Activated CD8-positive, alpha-beta T cell treated with anti-CD3 and anti-CD28 coated beads, Interleukin-2, amount 10 ng/mL, durations not matched to agents 7 days and 5 days (primary cell): ENCODE measurements around the gene FOXC2. TPM values are rescaled to one million over a fixed set of nuclear protein-coding genes. Genes with fewer than 3 reads are reported as not detected.

Experiments used
- ATAC-seq: fragments of 150-1000 bp; cut with Tn5 transposase; one replicate; pipeline ENCODE4 v1.10.0; 2021; ENCODE audit warnings: moderate library complexity
- CTCF ChIA-PET: fragments of 350-600 bp; sonication (Branson Sonifier 250); formaldehyde crosslinking; loops from one replicate; lab custom pipeline; 2021; ENCODE audit warnings: antibody characterized with exemption; lab: Charles Lee
- POLR2A ChIA-PET: fragments of 350-600 bp; sonication (Branson Sonifier 250); formaldehyde crosslinking; loops from one replicate; lab custom pipeline; 2021; ENCODE audit warnings: antibody characterized with exemption; lab: Charles Lee
- DNase-seq: peaks from one replicate; pipeline ENCODE4 v3.0.0-alpha.2; 2020
- H3K27ac Mint-ChIP-seq: one replicate; pipeline ENCODE4 v1.8.0; 2021; ENCODE audit warnings: mild to moderate bottlenecking, mixed read lengths
- H3K27me3 Mint-ChIP-seq: one replicate; pipeline ENCODE4 v1.8.0; 2021; ENCODE audit warnings: low read depth, mixed read lengths
- H3K36me3 Mint-ChIP-seq: one replicate; pipeline ENCODE4 v1.8.0; 2021; ENCODE audit warnings: low read depth, mixed read lengths
- H3K4me1 Mint-ChIP-seq: one replicate; pipeline ENCODE4 v1.8.0; 2021; ENCODE audit warnings: low read depth, mixed read lengths
- H3K4me3 Mint-ChIP-seq: one replicate; pipeline ENCODE4 v1.8.0; 2021; ENCODE audit warnings: mild to moderate bottlenecking, mixed read lengths
- H3K9me3 Mint-ChIP-seq: one replicate; pipeline ENCODE4 v1.8.0; 2022; ENCODE audit warnings: mixed read lengths; ENCODE audit not compliant: insufficient read depth
- total RNA-seq, 2 experiments: library from RNA; stranded (reverse); gene quantifications; one replicate each; pipeline ENCODE4 v1.2.3, GENCODE V29; 2021

FOXC2 gene
- total RNA-seq, 2 experiments from 2014 or later, result not detected

GRCh38 chr16:86534779-86535615 lies 31.6 kb upstream of the FOXC2 start:
- Mint-ChIP-seq H3K36me3 (peaks cover 7% of the 10 kb centered on the region), H3K9me3 (no peaks in the 10 kb centered on the region), H3K27me3 (no peaks in the 10 kb centered on the region), H3K27ac (no peak overlapping the region), H3K4me3 (no peak overlapping the region), H3K4me1 (no peaks in the 10 kb centered on the region)
- POLR2A ChIA-PET, result no interaction called here
- CTCF ChIA-PET, result no interaction called here
- ATAC-seq (no peak), DNase-seq (no peak)

GRCh38 chr16:86536621-86537020 lies 30.0 kb upstream of the FOXC2 start:
- Mint-ChIP-seq H3K27ac (no peak overlapping the region), H3K4me3 (no peak overlapping the region), H3K9me3 (no peaks in the 10 kb centered on the region), H3K4me1 (no peaks in the 10 kb centered on the region), H3K27me3 (no peaks in the 10 kb centered on the region), H3K36me3 (peaks cover 11% of the 10 kb centered on the region)
- ChIA-PET POLR2A (no interaction called here), CTCF (interaction anchor here (1.4 kb wide), 1 partner anchor 492 kb away, joined by 3 read pairs; no protein-coding TSS in a partner anchor)
- ATAC-seq (no peak), DNase-seq (no peak)

GRCh38 chr16:86537486-86537885 lies 29.1 kb upstream of the FOXC2 start:
- Mint-ChIP-seq H3K9me3 (no peaks in the 10 kb centered on the region), H3K27me3 (no peaks in the 10 kb centered on the region), H3K4me1 (no peaks in the 10 kb centered on the region), H3K4me3 (no peak overlapping the region), H3K36me3 (peaks cover 15% of the 10 kb centered on the region), H3K27ac (no peak overlapping the region)
- DNase-seq, result no peak
- ChIA-PET CTCF (no interaction called here), POLR2A (no interaction called here)
- no peak for ATAC-seq

GRCh38 chr16:86538196-86538780 lies 28.3 kb upstream of the FOXC2 start:
- CTCF ChIA-PET, result interaction anchor here (1.1 kb wide), 1 partner anchor 18 kb away, joined by 3 read pairs; no protein-coding TSS in a partner anchor
- Mint-ChIP-seq H3K4me1 (no peaks in the 10 kb centered on the region), H3K27me3 (no peaks in the 10 kb centered on the region), H3K36me3 (peaks cover 15% of the 10 kb centered on the region), H3K4me3 (no peak overlapping the region), H3K27ac (no peak overlapping the region), H3K9me3 (no peaks in the 10 kb centered on the region)
- no peak for DNase-seq
- ATAC-seq, result no peak
- POLR2A ChIA-PET, result no interaction called here

GRCh38 chr16:86540894-86541293 lies 25.7 kb upstream of the FOXC2 start:
- Mint-ChIP-seq H3K4me1 (no peaks in the 10 kb centered on the region), H3K27me3 (no peaks in the 10 kb centered on the region), H3K4me3 (no peak overlapping the region), H3K9me3 (no peaks in the 10 kb centered on the region), H3K36me3 (peaks cover 24% of the 10 kb centered on the region), H3K27ac (no peak overlapping the region)
- ATAC-seq (no peak), DNase-seq (no peak)
- ChIA-PET POLR2A (no interaction called here), CTCF (interaction anchor here (1.3 kb wide), 1 partner anchor 22 kb away, joined by 3 read pairs; no protein-coding TSS in a partner anchor)

GRCh38 chr16:86541560-86541959 lies 25.1 kb upstream of the FOXC2 start:
- CTCF ChIA-PET, result interaction anchor here (1.3 kb wide), 1 partner anchor 23 kb away, joined by 3 read pairs; no protein-coding TSS in a partner anchor
- POLR2A ChIA-PET, result no interaction called here
- DNase-seq, result no peak

GRCh38 chr16:86542756-86543750 lies 23.6 kb upstream of the FOXC2 start:
- no peaks in the 10 kb centered on the region for H3K27me3 Mint-ChIP-seq
- H3K36me3 Mint-ChIP-seq, result peaks cover 26% of the 10 kb centered on the region
- DNase-seq (no peak), ATAC-seq (no peak)
- H3K4me3 Mint-ChIP-seq, result no peak overlapping the region
- ChIA-PET POLR2A (no interaction called here), CTCF (no interaction called here)
- no peaks in the 10 kb centered on the region for H3K4me1 Mint-ChIP-seq
- H3K9me3 Mint-ChIP-seq, result no peaks in the 10 kb centered on the region
- H3K27ac Mint-ChIP-seq, result no peak overlapping the region

More at GRCh38 chr16:86541560-86541959, 25.1 kb upstream of the FOXC2 start:
- no peak for ATAC-seq
- Mint-ChIP-seq H3K4me1 (no peaks in the 10 kb centered on the region), H3K9me3 (no peaks in the 10 kb centered on the region), H3K27ac (no peak overlapping the region), H3K27me3 (no peaks in the 10 kb centered on the region), H3K36me3 (peaks cover 24% of the 10 kb centered on the region), H3K4me3 (no peak overlapping the region)

GRCh38 chr16:86545481-86545880 lies 21.1 kb upstream of the FOXC2 start:
- Mint-ChIP-seq H3K36me3 (peaks cover 23% of the 10 kb centered on the region), H3K9me3 (no peaks in the 10 kb centered on the region), H3K4me3 (no peak overlapping the region), H3K27ac (no peak overlapping the region), H3K27me3 (no peaks in the 10 kb centered on the region), H3K4me1 (peaks cover 6% of the 10 kb centered on the region)
- ChIA-PET CTCF (no interaction called here), POLR2A (no interaction called here)
- no peak for DNase-seq
- ATAC-seq, result no peak

- peaks cover 23% of the 10 kb centered on the region for H3K36me3 Mint-ChIP-seq
- POLR2A ChIA-PET, result no interaction called here
Measured at GRCh38 chr16:86545954-86546637, 20.5 kb upstream of the FOXC2 start.

GRCh38 chr16:86546638-86547013 lies 20.0 kb upstream of the FOXC2 start:
- H3K4me1 Mint-ChIP-seq, result peaks cover 6% of the 10 kb centered on the region
- ChIA-PET POLR2A (no interaction called here), CTCF (no interaction called here)
- H3K36me3 Mint-ChIP-seq, result peaks cover 20% of the 10 kb centered on the region
- no peak for ATAC-seq
- H3K27ac Mint-ChIP-seq, result no peak overlapping the region
- no peak for DNase-seq
- no peaks in the 10 kb centered on the region for H3K27me3 Mint-ChIP-seq
- H3K9me3 Mint-ChIP-seq, result no peaks in the 10 kb centered on the region
- H3K4me3 Mint-ChIP-seq, result no peak overlapping the region

More at GRCh38 chr16:86545954-86546637, 20.5 kb upstream of the FOXC2 start:
- CTCF ChIA-PET, result no interaction called here
- Mint-ChIP-seq H3K27me3 (no peaks in the 10 kb centered on the region), H3K4me3 (no peak overlapping the region), H3K9me3 (no peaks in the 10 kb centered on the region), H3K27ac (no peak overlapping the region), H3K4me1 (peaks cover 6% of the 10 kb centered on the region)
- ATAC-seq (no peak), DNase-seq (no peak)

GRCh38 chr16:86547286-86547685 lies 19.3 kb upstream of the FOXC2 start:
- Mint-ChIP-seq H3K27ac (no peak overlapping the region), H3K4me3 (no peak overlapping the region), H3K27me3 (no peaks in the 10 kb centered on the region), H3K9me3 (no peaks in the 10 kb centered on the region), H3K4me1 (peaks cover 6% of the 10 kb centered on the region), H3K36me3 (peaks cover 16% of the 10 kb centered on the region)
- CTCF ChIA-PET, result no interaction called here
- no peak for ATAC-seq
- no peak for DNase-seq
- POLR2A ChIA-PET, result no interaction called here
